GM21528 (cell line): ENCODE data around the gene NKAIN2.
"Not testable (repeated sequence)": the region's sequence is repeated elsewhere in the genome, so short reads cannot be mapped to it uniquely, and the experiment has no call there.

Source experiments
- ATAC-seq: cut with Tn5 transposase; IDR thresholded peaks from one replicate; pipeline ENCODE4 v1.9.1; 2021; ENCODE audit warnings: mild to moderate bottlenecking, moderate library complexity; ENCODE audit not compliant: unreplicated experiment, low FRiP score

NKAIN2 gene

GRCh38 chr6:124282541-124282940 lies 478.9 kb downstream of the NKAIN2 start:
- no peak for ATAC-seq

GRCh38 chr6:124283486-124283885 lies 479.8 kb downstream of the NKAIN2 start:
- ATAC-seq: no peak

- ATAC-seq: no peak
Measured at GRCh38 chr6:124285146-124285545, 481.5 kb downstream of the NKAIN2 start.

GRCh38 chr6:124294574-124295200 lies 491.0 kb downstream of the NKAIN2 start:
- no peak for ATAC-seq

GRCh38 chr6:124297507-124297906 lies 493.8 kb downstream of the NKAIN2 start:
- ATAC-seq: no peak

GRCh38 chr6:124298730-124299129 lies 495.1 kb downstream of the NKAIN2 start:
- ATAC-seq: no peak

GRCh38 chr6:124300907-124301306 lies 497.2 kb downstream of the NKAIN2 start:
- not testable (repeated sequence) for ATAC-seq

GRCh38 chr6:124303971-124304370 lies 500.3 kb downstream of the NKAIN2 start:
- no peak for ATAC-seq

GRCh38 chr6:124310139-124310538 lies 506.5 kb downstream of the NKAIN2 start:
- ATAC-seq: no peak

- no peak for ATAC-seq
Measured at GRCh38 chr6:124319410-124319809, 515.7 kb downstream of the NKAIN2 start.

GRCh38 chr6:124324237-124324636 lies 520.6 kb downstream of the NKAIN2 start:
- no peak for ATAC-seq

GRCh38 chr6:124330197-124330596 lies 526.5 kb downstream of the NKAIN2 start:
- no peak for ATAC-seq

- ATAC-seq: no peak
Measured at GRCh38 chr6:124334359-124334758, 530.7 kb downstream of the NKAIN2 start.

- ATAC-seq: no peak
Measured at GRCh38 chr6:124339610-124340334, 536.1 kb downstream of the NKAIN2 start.

GRCh38 chr6:124348339-124348738 lies 544.7 kb downstream of the NKAIN2 start:
- ATAC-seq: not testable (repeated sequence)

GRCh38 chr6:124355146-124355545 lies 551.5 kb downstream of the NKAIN2 start:
- ATAC-seq: no peak

GRCh38 chr6:124356276-124356810 lies 552.7 kb downstream of the NKAIN2 start:
- ATAC-seq: no peak

- ATAC-seq: no peak
Measured at GRCh38 chr6:124356811-124357210, 553.1 kb downstream of the NKAIN2 start.

GRCh38 chr6:124368131-124368530 lies 564.5 kb downstream of the NKAIN2 start:
- no peak for ATAC-seq

- ATAC-seq: no peak
Measured at GRCh38 chr6:124371974-124372475, 568.4 kb downstream of the NKAIN2 start.

GRCh38 chr6:124373386-124373785 lies 569.7 kb downstream of the NKAIN2 start:
- no peak for ATAC-seq

GRCh38 chr6:124389127-124389526 lies 585.5 kb downstream of the NKAIN2 start:
- no peak for ATAC-seq
